Right cardiac atrium (tissue), 5 donors: Measurements from ENCODE around the gene BCOR. TPM values are rescaled to one million over a fixed set of nuclear protein-coding genes. Genes with fewer than 3 reads are reported as not detected.

Experiments
- ATAC-seq, 2 donors: fragments of 200-7000 bp; cut with Tn5 transposase; one replicate each; pipeline versions ENCODE4 v1.8.0 to v1.9.1; 2020; ENCODE audit warnings: moderate library complexity in 2 of 2, mild to moderate bottlenecking in 1 of 2
- DNase-seq, 3 donors: peaks; one replicate each; pipeline ENCODE4 v3.0.0-alpha.2; 2020
- H3K27ac ChIP-seq: one replicate; pipeline ENCODE4 v1.5.1; 2013; ENCODE audit warnings: mild to moderate bottlenecking, low read length, control low read depth, moderate library complexity
- H3K27me3 ChIP-seq: one replicate; pipeline ENCODE4 v1.6.1; 2013; ENCODE audit not compliant: control insufficient read depth, insufficient read depth
- H3K4me1 ChIP-seq: one replicate; pipeline ENCODE4 v1.6.1; 2013; ENCODE audit warnings: low read length; ENCODE audit not compliant: control insufficient read depth, insufficient read depth
- H3K4me3 ChIP-seq: one replicate; pipeline ENCODE4 v1.5.1; 2013; ENCODE audit warnings: low read length, control low read depth
- H3K9me3 ChIP-seq: one replicate; pipeline ENCODE4 v1.6.1; 2013; ENCODE audit warnings: low read length; ENCODE audit not compliant: control insufficient read depth
- WGBS: extraction: QIAGEN DNeasy Blood & Tissue Kit; methylation state at CpG from one replicate; pipeline ENCODE4 v1.1.7; 2013; 5-methylcytosine and 5-hydroxymethylcytosine counted together
- intact Hi-C, 4 donors: fragments of 100-400 bp; cut with DNase I; formaldehyde crosslinking; loops; one replicate each; pipeline versions ENCODE4 v1.11.0 to v1.14.0; 2022 to 2023
- polyA plus RNA-seq: library from polyadenylated mRNA; stranded (reverse); fragments of 200-250 nt; gene quantifications from one replicate; pipeline ENCODE4 v1.2.3, GENCODE V29; 2013
- total RNA-seq, 4 donors: library from RNA; stranded (reverse); fragmentation: NEBNext Ultra II Directional; extraction: Animal tissue kit (Norgen Biotek cat#: 25700); gene quantifications; one replicate each; pipeline ENCODE4 v1.2.1, GENCODE V29; 2021
- donor health status: healthy with polysubstance abuse.
- donor health status: DM: no; HTN: yes; CAD: no.
- donor health status: DM: no; HTN: no; CAD: no.
- donor health status: DM: no; HTN: yes; CAD: no; lungs with severe emphysema.
- donor health status: DM: yes; HTN: yes; CAD: no.

Gene BCOR
- total and polyA plus RNA-seq, 5 donors: 11.1 to 30.1 (median 18.3) TPM

DNA sequence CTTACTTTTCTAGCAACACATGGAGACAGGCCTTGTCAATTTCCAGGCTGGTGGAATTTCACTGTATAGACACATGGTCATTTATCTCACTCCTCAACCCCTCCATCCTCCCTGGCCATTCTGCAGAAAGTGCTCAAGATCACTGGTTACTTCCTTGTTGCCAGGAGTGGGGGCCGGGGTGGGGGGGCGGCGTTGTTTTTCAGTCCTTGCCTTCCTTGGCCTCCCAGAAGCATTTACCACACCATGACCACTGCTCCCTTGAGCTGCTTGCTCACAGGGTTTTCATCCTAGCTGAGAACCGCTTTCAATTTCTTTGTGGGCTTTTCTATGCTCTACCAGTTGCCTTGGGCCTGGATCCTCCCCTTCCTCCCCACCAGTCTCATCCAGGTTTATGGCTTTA lies 14.1 kb upstream of the BCOR start:
- Histone ChIP-seq H3K27ac (no peak overlapping the region), H3K4me1 (no peaks in the 10 kb centered on the region), H3K9me3 (no peaks in the 10 kb centered on the region), H3K4me3 (no peak overlapping the region), H3K27me3 (no peaks in the 10 kb centered on the region)
- intact Hi-C loops: loop anchor here in 1 of 4 donors (5.0 kb wide), 1 partner anchor 35 kb away; no protein-coding TSS in a partner anchor
- no peak for DNase-seq
- WGBS: 80% methylated on average over 4 of the region's 4 CpGs
- ATAC-seq: no peak

DNA sequence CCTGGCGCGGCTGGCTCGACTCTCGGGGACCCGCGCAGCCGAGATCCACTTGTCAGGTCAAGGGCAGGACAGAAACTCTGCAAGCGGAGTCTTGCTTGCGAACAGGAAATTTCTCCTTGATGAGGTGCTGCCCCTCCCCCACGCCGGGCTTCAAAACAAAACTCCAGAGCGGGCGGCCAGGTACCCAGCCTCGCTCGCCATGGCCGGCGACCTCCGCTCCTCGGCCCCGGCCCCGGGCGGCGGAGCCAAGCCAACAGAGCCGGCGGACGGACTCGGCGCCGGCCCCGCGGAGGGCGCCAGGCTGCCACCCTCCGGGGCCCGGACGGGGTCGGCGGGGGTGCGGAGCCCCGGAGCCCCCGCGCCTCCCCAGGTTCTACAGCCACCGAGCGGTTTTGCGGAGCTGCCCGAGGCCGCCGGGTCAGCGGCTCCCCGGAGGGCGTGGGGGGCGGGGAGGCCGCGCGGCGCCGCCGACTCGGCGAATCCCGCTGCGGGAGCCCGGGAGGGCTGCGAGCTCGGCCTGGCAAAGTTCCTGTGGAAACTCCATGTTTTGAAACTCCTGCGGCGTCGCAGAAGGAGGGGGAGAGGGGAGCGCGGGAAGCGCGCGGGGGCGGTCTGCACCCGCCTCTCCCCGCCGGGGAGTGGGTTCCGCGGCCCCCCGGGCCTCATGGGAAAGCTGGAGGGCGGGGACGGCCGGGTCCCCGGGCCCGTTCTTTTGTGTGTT lies 11.7 kb upstream of the BCOR start:
- WGBS: under 1% methylated on average over 82 of the region's 84 CpGs
- Histone ChIP-seq H3K9me3 (no peaks in the 10 kb centered on the region), H3K27me3 (no peaks in the 10 kb centered on the region), H3K27ac (peak overlapping the region; percentile 89), H3K4me3 (peak overlapping the region; percentile 84), H3K4me1 (no peaks in the 10 kb centered on the region)
- ATAC-seq: no peak
- intact Hi-C loops: loop anchor here in 3 of 4 donors (5.0 to 10.0 kb wide), 2 partner anchors 38 to 45 kb away; no protein-coding TSS in a partner anchor
- peak; percentile 69 to 87 (median 81) for DNase-seq

DNA sequence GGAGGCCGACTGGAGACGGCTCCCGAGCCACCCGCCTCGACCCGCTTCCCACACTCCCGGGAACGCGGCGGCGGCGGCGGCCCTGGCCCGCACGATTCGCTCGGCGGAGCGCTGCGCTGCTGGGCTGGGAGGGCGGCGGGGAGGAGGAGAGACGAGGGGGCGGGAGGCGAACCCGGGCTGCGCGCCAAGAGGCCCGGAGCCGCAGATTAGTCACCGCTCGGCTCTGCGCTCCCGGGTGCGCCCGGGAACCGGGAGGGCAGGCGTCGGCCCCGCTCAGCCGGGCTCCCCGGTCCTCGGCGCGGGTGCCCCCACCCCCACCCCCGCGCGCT lies 11.2 kb upstream of the BCOR start:
- DNase-seq: peak; percentile 85 to 93 (median 92)
- WGBS: under 1% methylated on average over 48 of the region's 48 CpGs
- H3K27ac ChIP-seq: peak overlapping the region; percentile 89
- H3K9me3 ChIP-seq: no peaks in the 10 kb centered on the region
- intact Hi-C loops: loop anchor here in 2 of 4 donors (5.0 to 10.0 kb wide), 2 partner anchors 38 to 46 kb away; no protein-coding TSS in a partner anchor
- peak overlapping the region; percentile 84 for H3K4me3 ChIP-seq
- H3K27me3 ChIP-seq: no peaks in the 10 kb centered on the region
- H3K4me1 ChIP-seq: no peaks in the 10 kb centered on the region
- ATAC-seq: peak; percentile 75 to 78

- intact Hi-C loops: loop anchor here in 2 of 4 donors (5.0 to 10.0 kb wide), 2 partner anchors 39 to 46 kb away; no protein-coding TSS in a partner anchor
- Histone ChIP-seq H3K27ac (peak overlapping the region; percentile 82), H3K4me1 (no peaks in the 10 kb centered on the region), H3K27me3 (no peaks in the 10 kb centered on the region), H3K9me3 (no peaks in the 10 kb centered on the region), H3K4me3 (peak overlapping the region; percentile 84)
- DNase-seq (peak; percentile 54 to 76 (median 76)), ATAC-seq (peak; percentile 3 to 11)
- WGBS: 27% methylated on average over 66 of the region's 66 CpGs
Observed at GRCh38 chrX:40108162-40108958, 10.6 kb upstream of the BCOR start.

DNA sequence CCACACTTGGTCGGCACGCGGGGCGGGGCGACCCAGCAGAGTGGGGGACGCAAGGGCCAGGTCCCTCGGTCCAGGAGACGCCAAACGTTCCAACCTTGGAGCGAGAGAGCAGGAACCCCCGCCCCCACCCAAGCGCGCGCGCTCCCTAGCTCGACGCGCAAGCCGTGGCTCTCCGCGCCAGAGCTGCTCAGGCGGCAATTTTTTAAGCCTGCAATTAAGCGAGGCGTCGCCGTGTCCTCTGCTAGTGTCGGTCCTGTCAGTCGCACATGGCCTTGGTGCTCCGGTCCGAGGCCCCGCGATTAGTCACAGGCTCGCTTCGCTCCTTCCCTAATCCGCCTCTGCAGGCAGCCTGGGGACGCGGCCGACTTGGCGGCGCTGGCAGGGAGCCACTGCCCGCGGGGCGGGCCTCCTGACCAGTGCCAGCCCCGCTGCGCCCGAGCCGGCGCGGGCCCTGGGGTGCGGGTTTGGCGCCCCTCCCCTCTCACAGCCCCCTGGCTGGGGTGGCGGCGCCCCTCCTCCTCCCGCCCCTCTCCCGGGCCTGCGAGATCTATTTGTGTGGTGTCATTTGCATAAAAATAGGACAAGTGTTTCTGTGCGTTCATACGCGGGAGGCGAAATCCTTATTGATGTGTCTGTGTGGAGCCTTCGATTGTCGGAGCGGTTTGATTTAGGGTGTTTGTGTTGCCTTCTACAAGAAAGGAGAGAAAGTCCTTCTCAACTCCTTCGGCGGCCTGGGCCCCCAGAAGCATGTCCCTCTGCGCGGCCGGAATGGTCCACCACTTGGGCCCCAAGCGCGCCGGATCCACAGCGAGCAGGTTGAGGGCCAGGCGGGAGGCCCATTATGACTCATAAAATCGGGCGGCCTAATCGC lies 9.8 kb upstream of the BCOR start:
- intact Hi-C loops: loop anchor here in 2 of 4 donors (5.0 to 10.0 kb wide), 2 partner anchors 40 to 47 kb away; no protein-coding TSS in a partner anchor
- WGBS: 11% methylated on average over 76 of the region's 76 CpGs

DNA sequence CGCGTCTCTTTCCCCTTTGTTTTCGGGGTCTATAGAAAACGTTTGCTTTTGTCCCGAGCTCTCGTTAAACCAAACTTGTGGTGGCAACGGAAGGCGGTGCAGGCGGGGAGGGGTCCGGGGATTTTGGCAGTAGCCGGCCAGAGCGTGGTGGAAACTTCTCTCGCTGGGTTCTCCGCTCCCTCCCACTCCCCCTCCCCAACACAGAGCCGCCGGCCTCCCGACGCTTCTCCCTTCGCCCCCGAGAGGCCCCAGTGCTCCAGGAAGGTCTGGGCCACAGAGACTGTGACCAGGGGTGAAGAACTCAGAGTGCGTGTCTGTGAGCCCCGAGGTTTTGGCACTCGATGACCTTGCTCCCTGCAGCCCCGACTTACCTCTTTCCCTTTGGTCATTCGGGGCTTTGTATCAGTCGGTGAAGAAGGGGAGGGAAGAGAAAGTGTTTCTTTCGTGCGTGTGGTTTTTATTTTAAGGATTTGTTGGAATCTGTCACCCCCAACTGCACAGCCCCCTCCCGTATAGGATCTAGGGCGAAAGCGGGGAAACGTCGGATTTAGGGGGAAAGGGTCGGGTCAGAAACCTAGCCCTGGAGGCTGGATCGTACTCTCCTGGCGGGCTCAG lies 9.0 kb upstream of the BCOR start:
- no peak for DNase-seq
- Histone ChIP-seq H3K4me1 (no peaks in the 10 kb centered on the region), H3K27ac (peak overlapping the region; percentile 82), H3K4me3 (peak overlapping the region; percentile 66), H3K9me3 (no peaks in the 10 kb centered on the region), H3K27me3 (no peaks in the 10 kb centered on the region)
- no peak for ATAC-seq
- WGBS: 1% methylated on average over 36 of the region's 36 CpGs
- intact Hi-C loops: loop anchor here in 2 of 4 donors (5.0 to 10.0 kb wide), 2 partner anchors 41 to 48 kb away; no protein-coding TSS in a partner anchor

More for the DNA sequence above, 9.8 kb upstream of the BCOR start:
- DNase-seq: peak; percentile 75 to 87 (median 86)
- Histone ChIP-seq H3K4me3 (peak overlapping the region; percentile 66), H3K27me3 (no peaks in the 10 kb centered on the region), H3K4me1 (no peaks in the 10 kb centered on the region), H3K9me3 (no peaks in the 10 kb centered on the region), H3K27ac (peak overlapping the region; percentile 82)
- ATAC-seq: peak; percentile 36 to 41

- ATAC-seq (peak; percentile 24 to 39), DNase-seq (peak; percentile 74 to 91 (median 90))
- peak overlapping the region; percentile 66 for H3K4me3 ChIP-seq
- no peaks in the 10 kb centered on the region for H3K9me3 ChIP-seq
- H3K27ac ChIP-seq: peak overlapping the region; percentile 86
- intact Hi-C loops: loop anchor here in 2 of 4 donors (5.0 to 10.0 kb wide), 2 partner anchors 41 to 49 kb away; no protein-coding TSS in a partner anchor
- WGBS: under 1% methylated on average over 77 of the region's 85 CpGs
- H3K4me1 ChIP-seq: no peaks in the 10 kb centered on the region
- H3K27me3 ChIP-seq: no peaks in the 10 kb centered on the region
Observed at GRCh38 chrX:40105835-40106675, 8.3 kb upstream of the BCOR start.

DNA sequence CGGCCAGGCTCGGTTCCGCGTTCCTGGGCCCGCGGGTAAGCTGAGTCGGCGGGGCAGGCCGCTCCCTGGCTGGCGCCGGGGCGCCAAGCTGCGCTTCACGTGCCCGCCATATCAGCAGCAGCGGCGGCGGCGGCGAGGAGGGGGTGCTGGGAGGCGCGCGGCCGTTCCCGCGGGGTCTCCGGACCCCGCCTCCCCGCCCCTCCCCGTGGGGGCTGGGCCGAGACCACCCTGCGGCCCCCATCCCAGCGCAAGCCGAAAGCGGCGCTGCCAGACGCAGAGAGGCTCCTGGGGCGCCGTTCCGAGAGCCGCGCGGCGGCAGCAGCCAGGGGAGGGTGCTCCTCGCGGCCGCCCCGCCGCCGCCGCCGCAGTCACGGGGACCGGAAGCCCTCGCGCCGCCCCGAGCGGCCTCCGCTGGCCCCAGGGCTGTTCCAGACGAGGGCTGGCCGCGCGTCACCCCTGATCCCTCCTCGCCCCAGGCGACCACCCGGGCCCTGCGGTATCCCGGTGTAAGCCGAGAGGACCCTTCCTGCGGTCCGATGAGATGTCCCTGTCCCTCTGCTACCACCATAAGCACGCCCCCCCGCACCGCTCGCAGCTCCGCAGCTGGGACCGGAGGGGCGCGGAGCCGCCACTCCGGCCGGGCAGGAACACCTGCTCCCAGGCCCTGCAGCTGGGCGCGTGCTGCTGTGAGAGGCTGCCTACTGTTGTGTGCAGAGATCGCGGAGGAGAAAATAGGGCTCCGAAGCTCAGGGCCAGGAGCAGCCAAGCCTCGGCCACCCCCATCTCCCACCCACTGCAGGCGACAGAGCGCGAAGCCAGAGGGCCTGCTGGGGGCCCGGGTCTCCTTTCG lies 7.5 kb upstream of the BCOR start:
- peak; percentile 40 to 82 (median 81) for DNase-seq
- Histone ChIP-seq H3K27ac (peak overlapping the region; percentile 86), H3K4me1 (no peaks in the 10 kb centered on the region), H3K4me3 (peak overlapping the region; percentile 66), H3K27me3 (no peaks in the 10 kb centered on the region), H3K9me3 (no peaks in the 10 kb centered on the region)
- intact Hi-C loops: loop anchor here in 2 of 4 donors (5.0 to 10.0 kb wide), 2 partner anchors 42 to 50 kb away; no protein-coding TSS in a partner anchor
- ATAC-seq: peak; percentile 34 to 50
- WGBS: under 1% methylated on average over 83 of the region's 94 CpGs

- H3K4me1 ChIP-seq: no peaks in the 10 kb centered on the region
- no peaks in the 10 kb centered on the region for H3K27me3 ChIP-seq
- peak in 1 of 2 donors; percentile 36 for ATAC-seq
- intact Hi-C loops: loop anchor here in 1 of 4 donors (10.0 kb wide), 1 partner anchor 50 kb away; no protein-coding TSS in a partner anchor
- H3K4me3 ChIP-seq: peak overlapping the region; percentile 66
- WGBS: 1% methylated on average over 39 of the region's 39 CpGs
- peak; percentile 72 to 82 (median 75) for DNase-seq
- no peaks in the 10 kb centered on the region for H3K9me3 ChIP-seq
- peak overlapping the region; percentile 86 for H3K27ac ChIP-seq
Observed at GRCh38 chrX:40104630-40104984, 6.8 kb upstream of the BCOR start.
